Measurements from ENCODE around the gene TIE1.

TIE1 gene

DNA sequence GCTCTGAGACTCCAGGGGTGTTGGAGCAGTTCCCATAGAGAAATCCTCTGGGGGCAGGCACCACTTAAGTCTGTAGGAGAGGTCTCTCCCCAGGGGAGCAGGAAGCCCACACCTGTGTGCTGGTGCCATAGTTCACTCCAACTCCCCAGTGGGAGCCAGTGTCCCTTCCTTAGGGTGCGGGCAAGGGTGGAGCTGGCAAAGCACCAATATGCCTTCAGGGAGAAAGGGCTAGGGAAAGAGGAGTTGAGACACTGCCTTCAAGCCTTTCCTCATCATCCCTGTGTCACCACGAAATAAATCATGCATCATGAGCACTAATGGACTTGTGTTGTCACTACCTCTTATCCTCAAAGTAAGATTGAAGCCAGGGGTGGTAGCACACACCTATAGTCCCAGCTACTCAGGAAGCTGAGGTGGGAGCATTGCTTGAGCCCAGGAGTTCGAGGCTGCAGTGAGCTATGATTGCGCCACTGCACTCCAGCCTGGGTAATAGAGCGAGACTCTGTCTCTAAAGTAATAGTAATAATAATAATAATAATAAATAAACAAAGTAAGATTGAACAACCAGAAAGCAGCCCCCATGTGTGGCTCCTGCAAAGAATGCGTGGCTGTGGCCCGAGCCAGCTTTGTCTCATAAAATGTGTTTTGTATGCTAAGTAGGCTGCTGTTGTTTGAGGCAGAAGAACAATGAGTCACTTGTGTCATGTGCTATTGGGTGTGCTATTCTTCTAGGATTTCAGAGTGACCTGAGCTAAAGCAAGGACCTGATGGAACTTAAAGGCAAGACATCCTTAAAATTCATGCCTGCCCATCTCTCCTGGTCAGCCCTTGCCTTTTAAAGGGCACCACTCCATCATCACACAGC is 6.7 kb upstream of the TIE1 start:
- no peak overlapping the region for H3K4me3 Mint-ChIP-seq
- no peaks in the 10 kb centered on the region for H3K36me3 Mint-ChIP-seq (ENCODE audit: low read depth)
- H3K27ac Mint-ChIP-seq, result no peak overlapping the region
- no peaks in the 10 kb centered on the region for H3K27me3 Mint-ChIP-seq
- H3K4me1 Mint-ChIP-seq (ENCODE audit: low read depth), result no peaks in the 10 kb centered on the region
- intact Hi-C loops (cut with micrococcal nuclease), result no loop called here
- no peaks in the 10 kb centered on the region for H3K9me3 Mint-ChIP-seq

- Mint-ChIP-seq H3K36me3 (ENCODE audit: low read depth) (no peaks in the 10 kb centered on the region), H3K4me1 (ENCODE audit: low read depth) (no peaks in the 10 kb centered on the region), H3K9me3 (no peaks in the 10 kb centered on the region), H3K27ac (no peak overlapping the region), H3K27me3 (no peaks in the 10 kb centered on the region), H3K4me3 (no peak overlapping the region)
- intact Hi-C loops (cut with micrococcal nuclease), result no loop called here
Observed at GRCh38 chr1:43294761-43295160, 6.0 kb upstream of the TIE1 start.

- Mint-ChIP-seq H3K27ac (no peak overlapping the region), H3K4me1 (ENCODE audit: low read depth) (peaks cover 8% of the 10 kb centered on the region), H3K4me3 (no peak overlapping the region), H3K9me3 (no peaks in the 10 kb centered on the region), H3K36me3 (ENCODE audit: low read depth) (no peaks in the 10 kb centered on the region), H3K27me3 (no peaks in the 10 kb centered on the region)
- intact Hi-C loops (cut with micrococcal nuclease), result no loop called here
Observed at GRCh38 chr1:43296207-43296606, 4.6 kb upstream of the TIE1 start.

GRCh38 chr1:43298055-43298454 is 2.7 kb upstream of the TIE1 start:
- Mint-ChIP-seq H3K36me3 (ENCODE audit: low read depth) (no peaks in the 10 kb centered on the region), H3K4me1 (ENCODE audit: low read depth) (peaks cover 8% of the 10 kb centered on the region), H3K4me3 (no peak overlapping the region), H3K9me3 (no peaks in the 10 kb centered on the region), H3K27ac (no peak overlapping the region), H3K27me3 (peaks cover 4% of the 10 kb centered on the region)
- intact Hi-C loops (cut with micrococcal nuclease), result no loop called here

DNA sequence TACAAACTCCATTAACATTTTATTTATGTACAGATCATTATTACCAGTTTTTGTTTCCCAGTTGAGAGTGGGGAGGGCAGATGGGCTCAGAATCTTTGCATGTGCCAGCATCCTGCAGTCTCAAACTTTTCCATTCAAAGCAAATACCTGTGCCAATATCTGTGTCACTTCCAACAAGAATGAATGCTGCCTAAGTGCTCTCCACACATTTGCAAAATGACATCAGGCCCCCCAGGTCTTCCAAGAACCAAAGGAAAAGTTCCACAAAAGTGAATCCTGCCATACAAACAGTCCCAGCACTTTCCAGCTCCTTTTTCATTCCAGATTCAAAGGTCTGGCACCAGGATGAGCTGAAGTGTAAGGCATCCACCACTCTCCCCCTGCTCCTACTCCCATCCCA is 1.7 kb upstream of the TIE1 start:
- Mint-ChIP-seq H3K4me1 (ENCODE audit: low read depth) (peaks cover 8% of the 10 kb centered on the region), H3K27me3 (peaks cover 4% of the 10 kb centered on the region), H3K9me3 (no peaks in the 10 kb centered on the region), H3K36me3 (ENCODE audit: low read depth) (no peaks in the 10 kb centered on the region), H3K27ac (no peak overlapping the region), H3K4me3 (no peak overlapping the region)
- intact Hi-C loops (cut with micrococcal nuclease), result no loop called here

DNA sequence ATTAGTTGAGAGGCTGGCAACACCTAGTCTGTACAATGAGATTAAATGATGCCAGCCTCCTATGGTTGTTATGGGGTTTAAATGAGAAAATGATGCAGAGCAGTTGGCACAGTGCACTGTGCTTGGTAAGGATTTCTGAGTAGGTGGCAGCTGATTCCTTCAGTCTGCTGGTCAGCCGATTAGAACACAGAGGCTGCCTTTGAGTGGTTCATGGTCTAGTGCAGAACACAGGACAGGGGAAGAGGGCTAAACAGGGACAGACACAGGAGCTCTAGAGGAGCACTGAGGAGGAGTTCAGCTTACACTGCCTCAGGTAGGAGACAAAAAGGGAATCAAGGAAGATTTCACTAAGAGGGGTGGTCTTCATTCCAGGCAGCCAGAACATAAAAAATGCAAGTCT is 1.4 kb downstream of the TIE1 start:
- intact Hi-C loops (cut with micrococcal nuclease), result no loop called here
- H3K27ac Mint-ChIP-seq, result no peak overlapping the region

GRCh38 chr1:43302721-43303470 is 2.1 kb downstream of the TIE1 start:
- no peak overlapping the region for H3K27ac Mint-ChIP-seq
- no peaks in the 10 kb centered on the region for H3K36me3 Mint-ChIP-seq (ENCODE audit: low read depth)
- peaks cover 14% of the 10 kb centered on the region for H3K4me1 Mint-ChIP-seq (ENCODE audit: low read depth)
- H3K9me3 Mint-ChIP-seq, result no peaks in the 10 kb centered on the region
- intact Hi-C loops (cut with micrococcal nuclease), result no loop called here
- no peak overlapping the region for H3K4me3 Mint-ChIP-seq
- H3K27me3 Mint-ChIP-seq, result peaks cover 4% of the 10 kb centered on the region

More for the DNA sequence above, 1.4 kb downstream of the TIE1 start:
- no peaks in the 10 kb centered on the region for H3K36me3 Mint-ChIP-seq (ENCODE audit: low read depth)
- peaks cover 4% of the 10 kb centered on the region for H3K27me3 Mint-ChIP-seq
- H3K4me1 Mint-ChIP-seq (ENCODE audit: low read depth), result peaks cover 14% of the 10 kb centered on the region
- H3K4me3 Mint-ChIP-seq, result no peak overlapping the region
- H3K9me3 Mint-ChIP-seq, result no peaks in the 10 kb centered on the region

- no peaks in the 10 kb centered on the region for H3K9me3 Mint-ChIP-seq
- H3K36me3 Mint-ChIP-seq (ENCODE audit: low read depth), result no peaks in the 10 kb centered on the region
- H3K4me3 Mint-ChIP-seq, result no peak overlapping the region
- intact Hi-C loops (cut with micrococcal nuclease), result no loop called here
- no peak overlapping the region for H3K27ac Mint-ChIP-seq
- H3K27me3 Mint-ChIP-seq, result peaks cover 4% of the 10 kb centered on the region
- H3K4me1 Mint-ChIP-seq (ENCODE audit: low read depth), result peaks cover 14% of the 10 kb centered on the region
Observed at GRCh38 chr1:43303471-43304313, 2.9 kb downstream of the TIE1 start.

DNA sequence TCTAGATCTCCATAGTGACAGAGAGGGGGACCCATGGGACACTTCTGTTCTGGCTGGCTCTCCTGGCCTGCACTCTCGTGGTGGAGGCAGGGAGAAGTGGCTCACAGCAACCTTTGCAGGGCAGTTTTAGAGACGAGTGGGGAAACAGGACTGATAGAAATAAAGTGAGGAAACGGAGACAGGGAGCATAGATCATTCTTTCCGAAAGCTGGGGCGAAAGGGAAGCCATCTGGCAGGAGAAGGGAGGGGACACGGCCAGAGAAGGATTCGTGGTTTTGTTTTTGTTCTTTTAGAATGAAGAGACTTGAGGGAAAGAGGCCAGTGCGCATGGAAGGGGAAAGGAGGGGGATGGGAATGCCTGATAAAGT is 3.5 kb downstream of the TIE1 start:
- intact Hi-C loops (cut with micrococcal nuclease), result no loop called here
- Mint-ChIP-seq H3K27me3 (peaks cover 4% of the 10 kb centered on the region), H3K9me3 (no peaks in the 10 kb centered on the region), H3K4me1 (ENCODE audit: low read depth) (peaks cover 14% of the 10 kb centered on the region), H3K27ac (no peak overlapping the region), H3K36me3 (ENCODE audit: low read depth) (no peaks in the 10 kb centered on the region), H3K4me3 (no peak overlapping the region)

DNA sequence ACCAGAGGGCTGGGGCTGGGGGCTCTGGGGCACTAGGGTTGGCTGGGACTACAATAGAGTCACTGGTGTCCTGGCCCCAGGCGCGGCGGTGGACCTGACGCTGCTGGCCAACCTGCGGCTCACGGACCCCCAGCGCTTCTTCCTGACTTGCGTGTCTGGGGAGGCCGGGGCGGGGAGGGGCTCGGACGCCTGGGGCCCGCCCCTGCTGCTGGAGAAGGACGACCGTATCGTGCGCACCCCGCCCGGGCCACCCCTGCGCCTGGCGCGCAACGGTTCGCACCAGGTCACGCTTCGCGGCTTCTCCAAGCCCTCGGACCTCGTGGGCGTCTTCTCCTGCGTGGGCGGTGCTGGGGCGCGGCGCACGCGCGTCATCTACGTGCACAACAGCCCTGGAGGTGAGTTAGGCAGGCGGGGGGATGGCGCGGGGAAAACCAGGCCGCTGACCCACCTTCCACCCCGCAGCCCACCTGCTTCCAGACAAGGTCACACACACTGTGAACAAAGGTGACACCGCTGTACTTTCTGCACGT is 4.1 kb downstream of the TIE1 start:
- intact Hi-C loops (cut with micrococcal nuclease), result no loop called here
- no peak overlapping the region for H3K27ac Mint-ChIP-seq
- H3K4me1 Mint-ChIP-seq (ENCODE audit: low read depth), result peaks cover 14% of the 10 kb centered on the region
- no peak overlapping the region for H3K4me3 Mint-ChIP-seq
- peaks cover 4% of the 10 kb centered on the region for H3K27me3 Mint-ChIP-seq
- H3K36me3 Mint-ChIP-seq (ENCODE audit: low read depth), result no peaks in the 10 kb centered on the region
- H3K9me3 Mint-ChIP-seq, result no peaks in the 10 kb centered on the region

DNA sequence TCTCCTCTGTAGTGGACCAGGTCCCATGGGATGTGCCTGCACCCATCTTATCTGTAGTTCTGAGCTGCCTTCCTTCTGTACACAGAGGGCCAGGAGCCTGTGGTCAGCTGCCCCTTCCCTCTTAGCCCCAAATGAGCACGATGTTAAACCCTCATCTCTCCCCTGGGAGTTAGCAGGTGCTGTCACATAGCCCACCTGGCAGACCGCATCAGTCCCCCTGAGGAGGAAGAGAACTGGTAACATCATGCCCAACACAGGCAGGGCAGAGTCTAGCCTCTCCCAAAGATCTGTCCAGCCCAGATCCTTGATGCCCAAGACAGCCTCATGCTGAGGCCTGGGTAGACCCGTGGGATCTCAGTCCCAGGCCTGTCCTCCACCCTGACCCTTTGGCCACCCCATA is 4.7 kb downstream of the TIE1 start:
- intact Hi-C loops (cut with micrococcal nuclease), result no loop called here
- Mint-ChIP-seq H3K9me3 (no peaks in the 10 kb centered on the region), H3K27me3 (peaks cover 4% of the 10 kb centered on the region), H3K36me3 (ENCODE audit: low read depth) (no peaks in the 10 kb centered on the region), H3K4me1 (ENCODE audit: low read depth) (peaks cover 14% of the 10 kb centered on the region), H3K27ac (no peak overlapping the region), H3K4me3 (no peak overlapping the region)

DNA sequence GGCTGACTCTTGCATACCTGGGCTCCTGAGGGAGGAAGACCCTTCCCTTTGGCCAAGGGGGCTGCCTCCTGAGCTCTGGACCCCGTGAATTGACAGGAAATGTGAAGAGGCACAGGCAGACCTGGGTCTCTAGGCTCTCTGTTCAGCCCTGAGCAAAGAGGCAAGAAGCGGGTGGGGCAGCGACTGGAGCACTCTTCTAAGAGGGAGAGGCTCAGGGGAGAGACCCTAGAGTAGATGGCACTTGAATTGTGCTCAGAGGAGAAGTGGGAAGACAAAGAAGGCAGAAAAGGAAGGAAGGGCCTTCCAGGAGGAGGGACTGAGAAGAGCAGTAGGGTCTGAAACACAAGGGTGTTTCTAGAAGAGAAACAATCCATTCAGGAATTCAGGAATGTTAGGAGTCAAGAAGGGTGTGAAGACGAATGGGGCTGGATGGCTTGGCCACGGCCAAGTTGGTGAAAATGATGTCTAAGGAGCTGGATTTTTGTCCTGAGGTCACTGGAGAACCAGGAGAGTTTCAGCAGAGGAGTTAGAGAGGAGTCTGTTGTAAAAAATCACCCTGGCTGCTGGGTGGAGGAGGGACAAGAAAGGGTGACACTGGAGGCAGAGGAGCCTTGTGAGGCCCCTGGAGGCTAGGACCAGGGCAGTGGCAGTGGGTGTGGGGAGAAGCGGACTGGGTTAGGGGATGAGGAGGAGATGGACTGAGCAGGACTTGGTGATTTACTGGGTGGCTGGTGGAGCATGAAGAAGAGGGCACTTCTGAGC is 5.3 kb downstream of the TIE1 start:
- H3K36me3 Mint-ChIP-seq (ENCODE audit: low read depth), result no peaks in the 10 kb centered on the region
- H3K4me1 Mint-ChIP-seq (ENCODE audit: low read depth), result peaks cover 7% of the 10 kb centered on the region
- peaks cover 4% of the 10 kb centered on the region for H3K27me3 Mint-ChIP-seq
- peak overlapping the region; percentile 5 for H3K27ac Mint-ChIP-seq
- H3K4me3 Mint-ChIP-seq, result no peak overlapping the region
- no peaks in the 10 kb centered on the region for H3K9me3 Mint-ChIP-seq
- intact Hi-C loops (cut with micrococcal nuclease), result no loop called here

- H3K27ac Mint-ChIP-seq, result no peak overlapping the region
- peaks cover 7% of the 10 kb centered on the region for H3K4me1 Mint-ChIP-seq (ENCODE audit: low read depth)
- peaks cover 4% of the 10 kb centered on the region for H3K27me3 Mint-ChIP-seq
- no peaks in the 10 kb centered on the region for H3K9me3 Mint-ChIP-seq
- intact Hi-C loops (cut with micrococcal nuclease), result no loop called here
- H3K36me3 Mint-ChIP-seq (ENCODE audit: low read depth), result no peaks in the 10 kb centered on the region
- H3K4me3 Mint-ChIP-seq, result no peak overlapping the region
Observed at GRCh38 chr1:43306688-43307457, 6.1 kb downstream of the TIE1 start.

All from dendritic cell treated with granulocyte-macrophage colony-stimulating factor and Interleukin-4, amounts not matched to agents 40 ng/mL and 50 ng/mL, for 4 days (primary cell).